GM18499 (cell line): ENCODE measurements around the gene SPACA4.

Experiments
- ATAC-seq: cut with Tn5 transposase; IDR thresholded peaks from one replicate; pipeline ENCODE4 v1.9.1; 2021; ENCODE audit warnings: moderate number of reproducible peaks; ENCODE audit not compliant: insufficient read depth, unreplicated experiment

SPACA4 gene

DNA sequence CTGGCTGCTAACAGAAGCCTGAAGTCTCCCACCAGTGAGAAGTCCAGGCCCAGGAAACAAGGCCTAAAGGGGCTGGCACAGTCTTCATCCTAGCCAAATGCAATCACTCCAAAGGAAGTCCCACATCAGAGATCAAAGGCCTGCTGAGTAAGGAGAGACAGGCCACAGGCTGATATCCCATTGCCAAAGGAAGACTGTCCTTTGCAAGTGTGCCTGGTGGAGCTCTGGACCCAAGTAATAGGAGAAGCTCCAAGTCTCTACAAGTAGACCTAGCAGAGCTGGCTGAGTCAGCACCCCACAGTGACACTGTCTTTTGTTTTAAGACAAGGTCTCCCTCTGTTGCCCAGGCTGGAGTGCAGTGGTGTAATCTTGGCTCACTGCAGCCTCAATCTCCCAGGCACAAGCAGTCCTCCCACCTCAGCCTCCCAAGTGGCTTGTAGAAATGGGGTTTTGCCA lies 26.2 kb downstream of the SPACA4 start:
- ATAC-seq, result no peak

DNA sequence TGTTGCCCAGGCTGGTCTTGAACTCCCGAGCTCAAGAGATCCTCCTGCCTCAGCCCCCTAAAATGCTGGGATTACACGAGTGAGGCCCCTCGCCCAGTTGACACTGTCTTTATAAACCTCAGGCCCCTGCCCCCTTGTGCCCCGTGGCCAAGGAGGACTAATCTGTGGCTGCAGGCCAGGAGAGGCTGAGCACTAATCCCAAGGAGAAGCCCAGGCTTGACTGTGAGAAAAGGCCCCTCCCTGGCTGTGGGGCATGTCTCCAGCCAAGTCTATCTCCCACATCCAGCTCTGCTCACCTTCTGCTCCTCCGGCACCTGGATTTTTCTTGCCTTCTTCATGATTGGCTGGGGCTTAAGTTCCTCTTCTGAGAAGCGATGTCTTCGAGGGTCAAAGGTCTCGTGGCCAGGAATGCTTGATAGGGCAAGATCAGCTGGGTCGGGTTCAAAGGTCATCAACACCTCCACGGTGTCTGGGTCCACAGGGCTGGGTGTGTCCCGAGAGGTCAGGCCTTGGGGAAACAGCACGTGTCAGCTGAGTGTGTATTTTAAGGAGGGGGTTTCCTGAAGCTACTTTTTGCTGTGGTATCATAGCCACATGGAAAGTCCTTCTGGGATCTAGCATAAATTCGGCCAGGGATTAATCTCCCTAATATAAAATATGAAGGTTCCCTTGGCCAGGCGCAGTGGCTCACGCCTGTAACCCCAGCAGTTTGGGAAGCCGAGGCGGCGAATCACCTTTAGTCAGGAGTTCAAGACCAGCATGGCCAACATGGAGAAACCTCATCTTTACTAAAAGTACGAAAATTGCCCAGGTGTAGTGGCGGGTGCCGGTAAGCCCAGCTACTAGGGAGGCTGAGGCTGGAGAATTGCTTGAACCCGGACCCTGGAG lies 26.9 kb downstream of the SPACA4 start:
- ATAC-seq, result no peak

DNA sequence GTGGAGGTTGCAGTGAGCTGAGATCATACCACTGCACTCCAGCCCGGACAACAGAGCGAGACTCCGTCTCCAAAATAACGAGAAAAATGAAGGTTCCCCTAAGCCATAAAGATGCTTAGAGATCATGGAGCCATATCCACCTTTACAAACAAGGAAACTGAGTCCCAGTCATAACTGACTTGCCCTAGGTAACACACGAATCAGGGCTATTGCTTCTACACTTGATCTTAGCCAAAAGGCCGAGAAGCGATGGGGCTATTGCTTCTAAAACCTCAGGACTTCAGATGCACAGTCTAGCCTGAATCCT lies 27.4 kb downstream of the SPACA4 start:
- ATAC-seq, result no peak

DNA sequence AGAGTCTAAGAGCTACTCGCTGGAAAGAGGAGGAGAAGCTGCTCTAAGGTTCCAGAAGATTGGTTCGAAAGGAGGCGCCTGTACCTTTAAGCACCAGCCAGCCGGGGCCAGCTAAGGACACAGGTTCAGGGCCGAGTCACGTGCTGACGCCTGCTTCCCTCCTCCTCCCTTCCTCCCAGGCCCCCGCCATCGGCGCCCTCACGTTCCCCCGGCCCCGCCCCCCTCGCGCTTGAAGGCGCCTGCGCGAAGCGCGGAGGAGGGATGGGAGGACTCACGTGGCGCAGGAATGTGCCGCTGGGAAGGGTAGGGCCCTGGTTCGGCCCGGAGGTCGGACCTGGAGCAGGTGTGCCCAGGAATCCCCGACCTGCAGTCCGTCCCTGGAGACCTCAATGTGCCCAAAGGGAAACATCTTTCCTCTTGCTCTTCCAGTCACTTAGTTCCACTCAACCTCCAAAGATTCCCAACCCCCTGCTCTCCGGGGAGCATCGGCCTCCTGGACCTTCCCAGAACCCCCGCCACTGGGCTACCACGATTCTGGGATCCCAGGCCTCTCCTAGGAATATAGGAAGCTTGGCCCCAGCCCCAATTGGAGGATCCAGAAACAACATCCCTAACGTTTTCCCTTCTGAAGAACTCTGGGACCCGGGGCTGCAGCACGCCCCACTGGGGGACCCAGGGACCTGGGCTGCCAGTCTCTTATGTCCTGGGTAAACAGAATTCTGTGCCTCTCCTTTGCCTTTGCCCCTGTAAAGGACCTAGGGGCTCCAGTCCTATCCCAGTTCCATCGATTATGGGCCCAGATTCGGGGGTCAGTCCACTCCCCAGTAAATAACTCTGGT lies 28.1 kb downstream of the SPACA4 start:
- ATAC-seq, result no peak

DNA sequence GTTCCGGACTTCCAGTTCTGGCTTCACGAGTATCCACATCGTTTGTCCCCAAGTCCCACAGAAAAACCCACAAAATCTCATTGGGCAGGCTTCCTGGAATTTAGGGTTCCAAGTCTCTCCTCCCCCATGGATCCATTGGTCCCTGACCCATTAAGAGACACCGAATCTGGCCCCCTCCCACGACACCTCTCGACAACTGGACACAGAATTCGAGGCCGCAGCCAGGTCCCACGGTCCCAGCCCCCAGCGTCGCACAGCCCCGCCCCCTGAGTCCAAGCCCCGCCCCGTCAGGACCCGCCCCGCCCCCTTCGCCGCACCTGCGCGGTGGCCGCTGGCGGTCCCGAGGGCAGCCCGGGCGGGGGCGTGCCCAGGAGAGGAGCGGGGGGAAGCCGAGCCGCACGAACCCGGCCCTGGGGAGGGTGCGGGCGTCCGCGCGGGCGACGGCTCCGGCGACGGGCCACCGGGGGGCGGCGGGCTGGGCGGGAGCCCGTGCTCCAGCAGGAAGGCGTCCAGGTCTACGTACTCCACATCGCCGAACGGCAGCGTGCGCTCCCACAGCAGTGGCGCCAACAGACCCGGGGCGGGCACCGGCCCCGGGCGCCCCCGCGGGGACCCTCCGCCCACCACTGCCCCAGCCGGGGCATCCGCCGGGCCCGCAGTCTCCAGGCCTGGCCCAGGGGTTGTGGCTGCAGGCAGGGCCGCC lies 28.9 kb downstream of the SPACA4 start:
- no peak for ATAC-seq

DNA sequence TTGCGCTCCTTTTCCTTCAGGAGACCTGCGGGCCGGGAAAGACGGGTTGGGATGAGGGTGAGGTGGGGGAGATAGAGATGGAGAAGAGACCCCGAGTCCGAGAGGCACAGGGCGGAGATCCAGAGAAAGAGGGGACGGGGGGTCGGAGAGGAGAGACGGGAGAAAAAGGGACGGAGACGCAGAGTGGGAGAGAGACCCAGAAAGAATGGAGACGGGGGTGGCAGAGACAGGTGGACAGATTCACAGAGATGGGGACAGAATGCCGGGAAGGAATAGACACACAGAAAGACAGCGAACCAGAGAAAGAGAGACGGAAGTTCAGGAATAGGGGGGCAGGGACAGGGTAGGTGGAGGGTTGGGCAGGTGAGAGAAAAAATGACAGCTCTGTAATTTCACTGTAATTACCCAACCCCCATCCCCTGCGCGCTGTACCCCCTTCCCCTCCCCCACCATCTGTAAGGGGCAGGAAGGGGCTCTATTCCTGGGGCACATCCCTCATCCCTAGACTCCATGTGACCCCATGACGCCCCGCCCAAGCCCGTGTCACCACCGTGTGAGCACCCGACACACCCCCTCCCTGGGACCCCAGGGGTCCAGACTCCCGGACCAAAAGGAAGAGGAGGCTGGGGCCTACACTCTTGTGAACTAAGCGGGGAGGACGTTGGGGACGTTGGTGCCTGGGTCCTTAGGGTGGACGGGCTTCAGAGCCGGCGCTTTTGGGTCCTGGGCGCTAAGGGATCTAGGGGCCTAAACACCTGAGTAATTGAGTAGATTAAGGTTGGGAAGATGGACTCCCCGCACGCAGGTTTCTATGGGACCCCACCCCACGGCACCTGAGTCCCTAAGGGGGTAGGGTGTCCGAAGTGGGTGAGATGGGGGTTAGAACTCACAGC lies 29.7 kb downstream of the SPACA4 start:
- ATAC-seq, result no peak

DNA sequence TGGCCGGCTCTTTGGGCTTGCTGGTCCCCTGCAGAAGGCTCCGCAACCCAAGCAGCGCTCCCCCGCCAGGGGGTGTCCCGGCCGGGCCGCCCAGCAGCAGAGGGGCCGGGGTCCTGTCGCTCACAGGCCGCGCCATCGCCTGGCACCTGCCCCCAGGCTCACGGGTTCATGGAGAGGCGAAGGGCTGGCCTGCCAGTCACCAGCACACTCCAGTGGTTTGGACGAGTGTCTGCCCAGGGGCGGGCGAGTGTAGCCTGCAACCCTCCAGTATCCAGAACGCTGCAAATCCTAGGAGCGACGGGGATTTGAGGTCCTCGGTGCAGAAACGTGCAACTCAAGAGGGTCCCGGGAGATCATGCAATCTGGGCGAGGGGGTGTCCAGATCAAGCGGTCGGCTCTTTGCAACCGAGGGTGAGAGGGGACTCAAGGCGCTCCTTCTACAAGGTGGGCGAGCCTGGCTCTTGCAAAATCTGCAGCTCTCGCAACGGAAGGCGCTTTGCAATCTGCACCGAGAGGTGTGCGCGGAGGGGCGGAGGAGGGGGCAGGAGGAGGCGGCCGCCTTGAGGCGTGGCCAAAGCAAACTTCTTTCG lies 30.4 kb downstream of the SPACA4 start, which contains the start of gene DBP:
Gene DBP, minus strand, starts transcription at position 521 of the 590 bp plus-strand sequence. Its CDS starts 385 bp downstream, at position 136.
- ATAC-seq, result no peak

DNA sequence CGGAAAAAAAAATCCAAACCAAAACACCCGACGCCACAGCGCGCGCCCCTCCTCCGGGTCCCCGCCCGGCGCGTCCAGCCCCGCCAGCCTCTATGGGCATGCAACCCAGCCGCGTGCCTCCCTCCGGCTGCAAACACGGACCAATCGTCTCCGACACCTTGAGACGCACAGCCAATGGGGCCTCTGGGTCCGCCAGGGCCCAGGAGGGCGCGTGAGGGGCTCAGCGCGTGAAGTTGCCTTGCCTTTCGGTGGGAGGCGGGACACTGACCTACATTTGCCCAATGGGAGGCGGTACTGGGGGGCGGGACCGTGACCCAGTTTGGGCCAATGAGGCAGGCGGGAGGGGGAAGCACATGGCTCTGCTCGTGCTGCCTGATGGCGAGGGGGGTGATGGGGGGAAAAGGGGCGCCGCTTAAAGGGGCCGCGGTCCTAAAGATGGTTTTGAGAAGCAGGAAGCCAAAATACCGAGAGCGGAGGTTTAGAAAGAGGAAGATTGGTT lies 31.0 kb downstream of the SPACA4 start:
- peak; percentile 44 for ATAC-seq

DNA sequence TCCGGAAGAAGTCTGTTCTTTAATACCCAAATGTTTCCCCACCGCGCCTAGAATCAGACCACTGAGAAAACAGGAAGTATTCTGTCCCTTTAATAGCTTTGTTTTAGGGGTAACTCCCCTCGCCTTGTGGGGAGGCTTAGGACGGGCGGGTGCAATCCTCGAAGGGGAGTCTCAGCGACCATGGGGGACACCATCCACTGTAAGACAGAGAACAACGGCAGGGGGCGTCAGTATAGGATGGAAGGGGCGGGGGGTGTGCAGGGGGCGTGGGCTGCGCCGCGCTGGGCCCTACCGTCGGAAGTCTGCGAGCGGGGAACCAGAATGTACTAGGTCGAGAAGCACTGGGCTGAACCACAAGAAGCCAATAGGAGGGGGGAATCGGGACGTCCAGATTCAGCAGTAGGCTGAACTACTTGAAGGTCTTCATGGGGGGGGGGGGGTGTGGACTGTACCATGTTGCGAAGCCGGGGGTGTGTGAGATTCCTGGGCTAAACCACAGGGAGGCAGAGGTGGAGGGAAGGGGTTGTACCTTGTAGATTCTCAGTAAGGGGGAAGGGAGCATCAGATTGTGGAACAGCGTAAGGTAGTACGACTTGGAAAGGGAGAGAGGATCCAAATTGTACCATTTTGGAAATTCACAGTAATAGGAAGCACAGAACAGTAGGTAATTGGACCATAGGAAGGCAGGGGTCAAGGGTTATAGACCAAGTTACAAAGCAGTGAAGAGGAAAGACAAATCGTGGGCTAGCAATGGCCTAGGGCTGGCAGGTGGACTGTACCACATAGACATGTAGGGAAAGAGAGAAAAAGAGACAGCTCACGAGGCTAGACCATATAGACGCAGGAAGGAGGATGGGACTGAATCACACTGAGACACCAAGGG lies 31.6 kb downstream of the SPACA4 start:
- ATAC-seq, result peak; percentile 3

DNA sequence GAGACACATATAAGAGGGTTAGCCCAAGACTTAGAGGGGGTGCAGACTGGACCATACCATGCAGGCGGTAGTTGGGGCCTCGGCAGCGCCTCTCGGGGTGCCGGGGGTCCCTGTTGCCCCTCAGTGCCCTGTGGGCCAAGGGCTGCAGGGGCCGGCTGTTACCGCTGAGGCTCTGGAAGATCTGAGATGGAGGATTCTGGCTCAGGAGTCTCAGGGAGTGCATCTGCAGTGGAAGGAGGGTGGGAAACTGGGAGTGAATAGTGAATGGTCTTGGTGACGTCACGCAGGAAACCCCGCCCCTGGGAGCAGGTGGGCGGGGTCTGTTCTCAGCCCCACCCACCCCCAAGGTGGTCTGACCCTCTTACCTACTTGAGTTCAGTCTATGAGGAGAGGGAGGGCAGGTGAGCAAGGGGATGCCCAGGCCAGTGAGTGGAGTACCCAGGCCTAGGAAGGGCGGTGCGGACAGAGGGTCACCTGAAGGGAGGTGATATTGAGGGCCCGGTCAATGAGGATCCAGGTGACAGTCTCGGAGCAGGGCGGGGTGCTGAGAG lies 32.4 kb downstream of the SPACA4 start:
- ATAC-seq, result no peak

DNA sequence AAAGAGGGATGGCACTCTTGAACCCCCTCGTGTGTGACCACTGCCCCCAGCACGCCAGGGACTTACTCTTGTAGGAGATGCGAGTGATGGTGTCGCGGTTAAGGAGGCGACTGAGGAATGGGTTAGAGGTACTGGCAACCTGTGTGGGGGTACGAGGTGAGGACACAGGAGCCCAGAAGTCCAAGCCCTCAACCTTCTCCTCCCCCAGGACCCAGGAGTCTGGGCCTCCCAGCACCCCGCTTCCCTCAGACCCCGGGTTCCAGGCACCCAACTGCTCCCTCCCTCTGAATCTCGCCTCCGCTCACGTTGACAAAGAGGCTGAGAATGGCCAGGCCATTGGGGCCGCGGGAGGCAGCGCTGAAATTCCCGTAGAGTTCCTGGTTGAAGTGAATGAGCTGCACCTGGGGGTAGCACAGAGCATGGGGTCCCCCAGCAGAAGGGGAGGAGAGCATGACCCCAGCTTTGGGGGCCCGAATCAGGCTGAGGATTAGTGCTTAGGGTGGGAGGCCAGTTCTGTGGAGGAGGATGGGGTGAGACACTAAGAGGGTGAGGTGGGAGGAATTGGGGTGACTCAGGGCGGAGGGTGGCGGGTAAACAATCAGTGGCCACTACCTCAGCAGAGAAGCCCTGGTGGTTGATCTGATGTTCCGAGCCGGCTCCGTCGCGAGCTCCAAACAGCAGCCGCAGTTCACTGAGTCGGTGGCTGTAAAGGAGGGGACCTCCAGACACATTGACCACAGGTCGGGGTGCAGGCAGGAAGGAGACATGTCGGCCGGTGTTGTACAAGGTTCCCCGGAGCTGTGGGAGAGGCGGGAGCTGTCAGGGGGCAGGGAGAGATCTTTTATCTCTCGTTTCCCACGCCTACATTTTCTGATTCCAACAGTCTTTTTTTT lies 33.2 kb downstream of the SPACA4 start:
- no peak for ATAC-seq

DNA sequence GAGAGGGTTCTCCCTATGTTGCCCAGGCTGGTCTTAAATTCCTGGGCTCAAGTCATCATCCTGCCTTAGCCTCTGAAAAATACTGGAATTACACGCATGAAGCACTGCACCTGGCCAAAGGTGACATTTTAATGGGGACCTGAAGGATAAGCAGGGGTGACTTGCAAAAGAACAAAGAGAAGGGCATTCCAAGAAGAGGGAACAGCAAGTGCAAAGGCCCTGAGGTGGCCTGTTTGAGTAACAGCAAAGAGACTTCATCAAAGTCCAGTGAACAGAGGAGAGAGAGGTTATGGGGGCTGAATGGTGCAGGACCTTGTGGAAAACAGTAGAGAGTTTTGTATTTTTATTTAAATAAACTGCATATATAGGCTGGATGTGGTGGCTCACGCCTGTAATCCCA lies 35.3 kb downstream of the SPACA4 start:
- no peak for ATAC-seq

DNA sequence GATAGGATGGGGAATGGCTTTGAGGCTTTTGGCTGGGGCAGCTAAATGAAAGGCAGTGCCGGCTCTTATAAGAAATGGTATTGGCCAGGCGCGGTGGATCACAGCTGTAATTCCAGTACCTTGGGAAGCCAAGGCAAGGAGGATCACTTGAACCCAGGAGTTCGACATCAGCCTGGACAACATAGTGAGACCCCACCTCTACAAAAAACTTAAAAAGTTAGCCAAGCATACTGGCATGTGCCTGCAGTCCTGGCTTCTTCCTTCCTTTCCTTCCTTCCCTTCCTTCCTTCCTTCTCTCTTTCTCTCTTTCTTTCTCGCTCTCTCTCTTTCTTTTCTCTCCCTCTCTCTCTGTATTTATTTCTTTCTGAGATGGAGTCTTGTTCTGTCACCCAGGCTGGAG lies 36.3 kb downstream of the SPACA4 start:
- ATAC-seq, result no peak

DNA sequence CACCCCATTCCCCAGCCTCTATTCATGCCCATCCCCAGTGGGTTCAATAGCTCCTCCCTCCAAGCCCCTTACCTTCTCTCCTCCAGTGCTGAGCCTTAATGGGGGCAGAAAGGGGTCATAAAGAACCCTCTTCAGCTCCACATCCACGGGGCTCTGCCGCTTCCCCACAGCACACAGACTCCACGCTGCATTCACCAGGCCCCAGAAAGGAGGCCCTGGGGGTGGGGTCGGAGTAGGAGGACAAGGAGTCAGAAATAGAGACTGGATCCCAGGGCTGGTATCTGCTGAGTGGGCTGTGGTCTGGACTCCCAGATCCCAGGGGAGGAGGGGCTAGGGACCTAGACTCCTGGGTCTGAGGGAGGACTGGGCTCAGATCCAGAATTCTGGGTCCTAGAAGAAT lies 37.8 kb downstream of the SPACA4 start:
- ATAC-seq, result no peak

DNA sequence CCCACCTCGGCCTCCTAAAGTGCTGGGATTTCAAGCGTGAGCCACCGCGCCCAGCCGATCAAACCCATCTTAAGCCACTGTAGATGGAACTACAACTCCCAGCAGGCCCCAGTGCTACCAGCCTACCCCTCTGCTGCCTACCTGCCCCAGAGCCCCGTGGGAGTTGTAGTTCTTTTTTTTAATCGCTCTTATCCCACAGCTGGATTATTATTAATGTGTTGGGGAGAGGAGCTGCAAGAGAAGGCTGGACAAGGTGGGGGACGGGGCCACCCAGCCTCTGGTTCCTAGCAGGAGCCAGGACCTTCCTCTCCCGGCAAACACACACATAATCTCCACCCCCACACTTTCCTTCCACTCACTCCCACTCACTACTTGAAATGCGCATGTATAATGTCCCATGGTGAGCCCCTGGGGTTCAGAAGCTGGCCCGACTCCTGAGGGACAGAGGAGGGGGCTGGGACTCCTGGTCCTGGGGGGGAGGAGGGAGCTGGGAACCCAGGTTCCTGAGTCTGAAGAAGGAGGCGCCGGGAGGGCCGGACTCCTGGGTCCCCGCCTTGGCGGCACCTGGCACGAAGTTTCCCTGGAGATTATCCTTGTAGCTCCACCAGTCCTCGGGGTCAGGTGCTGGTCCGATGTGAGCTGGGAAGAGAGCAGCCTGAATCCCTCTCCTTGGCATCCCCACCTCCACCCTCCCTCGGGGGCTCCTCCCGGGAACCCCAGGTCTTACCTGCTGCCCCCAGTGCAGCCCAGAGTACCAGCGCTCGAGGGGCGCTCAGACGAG lies 38.5 kb downstream of the SPACA4 start:
- ATAC-seq, result no peak

DNA sequence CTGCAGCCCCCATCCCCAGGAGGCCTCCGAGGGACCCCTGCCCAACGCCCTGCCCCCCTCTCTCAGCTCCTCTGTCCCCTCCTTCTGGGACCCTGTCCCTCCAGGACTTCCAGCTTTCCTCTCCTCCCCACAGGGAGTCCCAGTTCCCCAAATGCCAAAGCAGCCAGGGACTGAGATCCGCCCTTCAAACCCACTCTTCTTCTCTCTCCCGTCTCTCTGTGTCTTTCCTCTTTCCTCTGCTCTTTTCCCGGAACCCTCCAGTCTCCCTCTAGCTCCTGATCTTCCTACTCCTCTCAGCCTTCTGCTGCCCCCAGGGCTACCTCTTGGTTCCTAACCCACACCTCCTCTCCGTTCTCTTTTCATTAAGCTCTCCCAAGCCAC lies 39.1 kb downstream of the SPACA4 start:
- no peak for ATAC-seq
